GM18909 (cell line): ENCODE data around the gene TNS2.
"Not testable (repeated sequence)": the region's sequence is repeated elsewhere in the genome, so short reads cannot be mapped to it uniquely, and the experiment has no call there.

Experiments
- ATAC-seq: cut with Tn5 transposase; IDR thresholded peaks from one replicate; pipeline ENCODE4 v1.9.1; 2021; ENCODE audit warnings: mild to moderate bottlenecking; ENCODE audit not compliant: unreplicated experiment, poor library complexity

The TNS2 gene

GRCh38 chr12:53105256-53105655 lies 55.4 kb downstream of the TNS2 start:
- ATAC-seq, result no peak

- ATAC-seq, result no peak
These were observed 56.0 kb downstream of the TNS2 start for GRCh38 chr12:53105712-53106439.

GRCh38 chr12:53107122-53107521 lies 57.3 kb downstream of the TNS2 start:
- ATAC-seq, result no peak

- ATAC-seq, result not testable (repeated sequence)
These were observed 62.6 kb downstream of the TNS2 start for GRCh38 chr12:53112431-53112830.

GRCh38 chr12:53113136-53113705 lies 63.4 kb downstream of the TNS2 start:
- no peak for ATAC-seq

- no peak for ATAC-seq
These were observed 64.1 kb downstream of the TNS2 start for GRCh38 chr12:53113951-53114350.
